Astrocyte (in vitro differentiated cells and primary cell): ENCODE data around the gene ARIH2. TPM values are rescaled to one million over a fixed set of nuclear protein-coding genes. Genes with fewer than 3 reads are reported as not detected.

Source experiments
- DNase-seq: peaks from one replicate; pipeline ENCODE4 v3.0.0-alpha.2; 2010; ENCODE audit warnings: low read depth
- FAIRE-seq: peaks from 2 replicates; lab custom pipeline; 2011; peaks lifted over from hg19 to GRCh38; lab: Jason Lieb, UNC
- H2AFZ ChIP-seq: 2 replicates; pipeline ENCODE4 v1.6.0; 2012; ENCODE audit warnings: low read depth, low read length, inconsistent platforms
- H3K27ac ChIP-seq: 2 replicates; pipeline ENCODE4 v1.5.1; 2011; ENCODE audit warnings: low read depth, low read length, inconsistent platforms
- H3K27me3 ChIP-seq: 2 replicates; pipeline ENCODE4 v1.6.0; 2011; ENCODE audit warnings: low read length, inconsistent platforms; ENCODE audit not compliant: insufficient read depth
- H3K36me3 ChIP-seq: 2 replicates; pipeline ENCODE4 v1.5.1; 2011; ENCODE audit warnings: low read length, inconsistent platforms; ENCODE audit not compliant: insufficient read depth
- H3K4me1 ChIP-seq: 2 replicates; pipeline ENCODE4 v1.5.1; 2011; ENCODE audit warnings: low read length, inconsistent platforms; ENCODE audit not compliant: insufficient read depth
- H3K4me2 ChIP-seq: 2 replicates; pipeline ENCODE4 v1.6.0; 2012; ENCODE audit warnings: low read length, inconsistent platforms
- H3K4me3 ChIP-seq: 2 replicates; pipeline ENCODE4 v1.5.1; 2011; ENCODE audit warnings: low read depth, mild to moderate bottlenecking, low read length, inconsistent platforms; ENCODE audit not compliant: insufficient read depth
- H3K79me2 ChIP-seq: 2 replicates; pipeline ENCODE4 v1.6.0; 2012; ENCODE audit warnings: mild to moderate bottlenecking, low read length, inconsistent platforms; ENCODE audit not compliant: insufficient read depth
- H3K9ac ChIP-seq: 2 replicates; pipeline ENCODE4 v1.6.0; 2012; ENCODE audit warnings: mild to moderate bottlenecking, low read length, inconsistent platforms
- H3K9me3 ChIP-seq: 2 replicates; pipeline ENCODE4 v1.5.1; 2012; ENCODE audit warnings: low read depth, mild to moderate bottlenecking, low read length, inconsistent platforms; ENCODE audit not compliant: insufficient read depth
- H4K20me1 ChIP-seq: 2 replicates; pipeline ENCODE4 v1.6.0; 2012; ENCODE audit warnings: low read length, inconsistent platforms; ENCODE audit not compliant: insufficient read depth
- H3K27ac Mint-ChIP-seq: one replicate; pipeline ENCODE4 v1.8.0; 2021; ENCODE audit warnings: mild to moderate bottlenecking, mixed read lengths; ENCODE audit not compliant: unreplicated experiment
- H3K27me3 Mint-ChIP-seq: one replicate; pipeline ENCODE4 v1.8.0; 2021; ENCODE audit warnings: low read depth, mixed read lengths; ENCODE audit not compliant: unreplicated experiment
- H3K36me3 Mint-ChIP-seq: one replicate; pipeline ENCODE4 v1.8.0; 2021; ENCODE audit warnings: low read depth, mixed read lengths; ENCODE audit not compliant: unreplicated experiment
- H3K4me1 Mint-ChIP-seq: one replicate; pipeline ENCODE4 v1.8.0; 2021; ENCODE audit warnings: low read depth, mixed read lengths; ENCODE audit not compliant: unreplicated experiment
- H3K4me3 Mint-ChIP-seq: one replicate; pipeline ENCODE4 v1.8.0; 2021; ENCODE audit warnings: mild to moderate bottlenecking, moderate library complexity, mixed read lengths; ENCODE audit not compliant: unreplicated experiment
- H3K9me3 Mint-ChIP-seq: one replicate; pipeline ENCODE4 v1.8.0; 2021; ENCODE audit warnings: mild to moderate bottlenecking, mixed read lengths; ENCODE audit not compliant: unreplicated experiment
- CTCF ChIP-seq: IDR thresholded peaks from 2 replicates; pipeline ENCODE4 v1.5.1; 2011; ENCODE audit warnings: low read depth, mild to moderate bottlenecking, inconsistent platforms, low read length, moderate library complexity; ENCODE audit not compliant: insufficient read depth
- EZH2 ChIP-seq: IDR thresholded peaks from 2 replicates; pipeline ENCODE4 v1.6.1; 2012; ENCODE audit warnings: mild to moderate bottlenecking, low read length, inconsistent platforms; ENCODE audit not compliant: insufficient read depth
- total RNA-seq: library from RNA; stranded (reverse); gene quantifications from 2 replicates; pipeline ENCODE4 v1.2.1, GENCODE V29; 2021

The ARIH2 gene
- total RNA-seq, 1 donor from 2014 or later, result 94.6 TPM

GRCh38 chr3:49028298-49028672 is 109.6 kb downstream of the ARIH2 start:
- Mint-ChIP-seq H3K27ac (peak overlapping the region; percentile 91), H3K9me3 (peaks cover 2% of the 10 kb centered on the region), H3K4me3 (peak overlapping the region; percentile 90), H3K36me3 (peaks cover 31% of the 10 kb centered on the region), H3K27me3 (no peaks in the 10 kb centered on the region), H3K4me1 (peaks cover 31% of the 10 kb centered on the region)
- no peak for DNase-seq
- peaks cover 19% of the 10 kb centered on the region for H3K4me1 ChIP-seq
- H2AFZ ChIP-seq, result no peak overlapping the region
- no peak overlapping the region for H3K27ac ChIP-seq
- peaks cover 56% of the 10 kb centered on the region for H4K20me1 ChIP-seq
- peak overlapping the region; percentile 91 for H3K9ac ChIP-seq
- no peak for FAIRE-seq
- peak overlapping the region; percentile 92 for H3K4me2 ChIP-seq
- H3K9me3 ChIP-seq, result no peaks in the 10 kb centered on the region
- H3K36me3 ChIP-seq, result peaks cover 59% of the 10 kb centered on the region
- TF ChIP-seq EZH2 (no peak), CTCF (no peak)
- H3K4me3 ChIP-seq, result peak overlapping the region; percentile 72
- peaks cover 59% of the 10 kb centered on the region for H3K79me2 ChIP-seq
- no peaks in the 10 kb centered on the region for H3K27me3 ChIP-seq

GRCh38 chr3:49028673-49029562 is 110.3 kb downstream of the ARIH2 start, which contains the start of gene IMPDH2:
Gene IMPDH2, minus strand, starts transcription at chr3:49029398. Its CDS starts 48 bp downstream, at chr3:49029350.
- Mint-ChIP-seq H3K4me1 (peaks cover 29% of the 10 kb centered on the region), H3K27me3 (no peaks in the 10 kb centered on the region), H3K4me3 (peak within 1 kb of the TSS; percentile 90), H3K36me3 (peaks cover 32% of the 10 kb centered on the region), H3K9me3 (peaks cover 2% of the 10 kb centered on the region), H3K27ac (peak within 1 kb of the TSS; percentile 91)
- H3K9ac ChIP-seq, result peak within 1 kb of the TSS; percentile 91
- TF ChIP-seq EZH2, result no peak
- no peak for TF ChIP-seq CTCF
- peak within 1 kb of the TSS; percentile 72 for H3K4me3 ChIP-seq
- H3K9me3 ChIP-seq, result no peaks in the 10 kb centered on the region
- peak within 1 kb of the TSS; percentile 92 for H3K4me2 ChIP-seq
- peaks cover 58% of the 10 kb centered on the region for H3K36me3 ChIP-seq
- no peaks in the 10 kb centered on the region for H3K27me3 ChIP-seq
- H3K27ac ChIP-seq, result peak within 1 kb of the TSS; percentile 85
- peaks cover 19% of the 10 kb centered on the region for H3K4me1 ChIP-seq
- peaks cover 53% of the 10 kb centered on the region for H3K79me2 ChIP-seq
- peak within 1 kb of the TSS; percentile 19 for H2AFZ ChIP-seq
- DNase-seq, result peak; percentile 75
- peaks cover 52% of the 10 kb centered on the region for H4K20me1 ChIP-seq
- peak; percentile 80 for FAIRE-seq

- Mint-ChIP-seq H3K4me3 (peak overlapping the region; percentile 90), H3K4me1 (peaks cover 29% of the 10 kb centered on the region), H3K36me3 (peaks cover 32% of the 10 kb centered on the region), H3K27ac (peak overlapping the region; percentile 91), H3K27me3 (no peaks in the 10 kb centered on the region), H3K9me3 (peaks cover 2% of the 10 kb centered on the region)
- TF ChIP-seq CTCF, result no peak
- no peak for TF ChIP-seq EZH2
- Histone ChIP-seq H3K9me3 (no peaks in the 10 kb centered on the region), H3K79me2 (peaks cover 48% of the 10 kb centered on the region), H3K4me3 (peak overlapping the region; percentile 72), H3K4me2 (peak overlapping the region; percentile 92), H3K27me3 (no peaks in the 10 kb centered on the region), H3K9ac (peak overlapping the region; percentile 91), H2AFZ (peak overlapping the region; percentile 19), H4K20me1 (peaks cover 46% of the 10 kb centered on the region), H3K27ac (peak overlapping the region; percentile 85), H3K36me3 (peaks cover 55% of the 10 kb centered on the region), H3K4me1 (peaks cover 19% of the 10 kb centered on the region)
- no peak for FAIRE-seq
- no peak for DNase-seq
Observed at GRCh38 chr3:49029563-49029884, 110.9 kb downstream of the ARIH2 start.
